DMS 273 (cell line): ENCODE measurements around the gene DAPK2.
"Not testable (repeated sequence)": the region's sequence is repeated elsewhere in the genome, so short reads cannot be mapped to it uniquely, and the experiment has no call there.

Experiments
- DNase-seq: peaks from one replicate; lab custom pipeline; 2025; ENCODE audit not compliant: unreplicated experiment; lab: John Stamatoyannopoulos, UW

Gene DAPK2

GRCh38 chr15:63899606-63900005 is 146.7 kb downstream of the DAPK2 start:
- not testable (repeated sequence) for DNase-seq

- no peak for DNase-seq
These were observed 147.1 kb downstream of the DAPK2 start for GRCh38 chr15:63899193-63899592.

GRCh38 chr15:63896336-63897115 is 149.8 kb downstream of the DAPK2 start:
- no peak for DNase-seq

GRCh38 chr15:63895787-63896218 is 150.5 kb downstream of the DAPK2 start:
- DNase-seq, result no peak

- no peak for DNase-seq
These were observed 151.1 kb downstream of the DAPK2 start for GRCh38 chr15:63895194-63895593.

GRCh38 chr15:63894662-63894949 is 151.7 kb downstream of the DAPK2 start:
- DNase-seq, result no peak

- DNase-seq, result no peak
These were observed 152.2 kb downstream of the DAPK2 start for GRCh38 chr15:63893866-63894661.

GRCh38 chr15:63892794-63893441 is 153.4 kb downstream of the DAPK2 start:
- no peak for DNase-seq

- DNase-seq, result no peak
These were observed 154.5 kb downstream of the DAPK2 start for GRCh38 chr15:63891768-63892133.

- peak; percentile 86 for DNase-seq
These were observed 155.1 kb downstream of the DAPK2 start for GRCh38 chr15:63891079-63891767.

GRCh38 chr15:63890617-63891016 is 155.7 kb downstream of the DAPK2 start:
- DNase-seq, result no peak

- no peak for DNase-seq
These were observed 156.5 kb downstream of the DAPK2 start for GRCh38 chr15:63889831-63890230.

GRCh38 chr15:63888823-63889222 is 157.5 kb downstream of the DAPK2 start:
- no peak for DNase-seq

- DNase-seq, result no peak
These were observed 158.1 kb downstream of the DAPK2 start for GRCh38 chr15:63888146-63888545.

- DNase-seq, result no peak
These were observed 158.7 kb downstream of the DAPK2 start for GRCh38 chr15:63887630-63888029.

GRCh38 chr15:63884953-63885352 is 161.3 kb downstream of the DAPK2 start:
- no peak for DNase-seq

- DNase-seq, result no peak
These were observed 164.9 kb downstream of the DAPK2 start for GRCh38 chr15:63881431-63881830.

- DNase-seq, result no peak
These were observed 165.5 kb downstream of the DAPK2 start for GRCh38 chr15:63880744-63881143.

GRCh38 chr15:63879995-63880394 is 166.3 kb downstream of the DAPK2 start:
- no peak for DNase-seq

- DNase-seq, result no peak
These were observed 167.1 kb downstream of the DAPK2 start for GRCh38 chr15:63879211-63879610.

- no peak for DNase-seq
These were observed 168.5 kb downstream of the DAPK2 start for GRCh38 chr15:63877713-63878271.
